AG04450 (cell line): Measurements from ENCODE around the gene BTG3. TPM values are rescaled to one million over a fixed set of nuclear protein-coding genes. Genes with fewer than 3 reads are reported as not detected.

ENCODE experiments used
- CTCF ChIA-PET: fragments of 300-600, 350-600 bp; formaldehyde crosslinking; extraction: SDS; loops from one replicate; lab custom pipeline; 2022; ENCODE audit warnings: antibody characterized with exemption, inconsistent platforms; lab: Charles Lee
- POLR2A ChIA-PET: fragments of 350-600 bp; formaldehyde crosslinking; extraction: SDS; loops from one replicate; lab custom pipeline; 2021; ENCODE audit warnings: antibody characterized with exemption, inconsistent platforms; lab: Yijun Ruan, JAX
- DNase-seq: peaks from one replicate; pipeline ENCODE4 v3.0.0-alpha.2; 2011; ENCODE audit warnings: low read depth, low spot score
- H3K27ac ChIP-seq: one replicate; pipeline ENCODE4 v1.5.1; 2012; ENCODE audit warnings: low read depth, low read length, control low read depth
- H3K27me3 ChIP-seq: one replicate; pipeline ENCODE4 v1.6.0; 2012; ENCODE audit warnings: low read length; ENCODE audit not compliant: control insufficient read depth, insufficient read depth
- H3K4me3 ChIP-seq: 2 replicates; pipeline ENCODE4 v1.5.1; 2011; ENCODE audit warnings: mild to moderate bottlenecking, low read depth, low read length, control low read depth
- H3K9me3 ChIP-seq: 2 replicates; pipeline ENCODE4 v1.5.1; 2012; ENCODE audit warnings: low read length; ENCODE audit not compliant: control insufficient read depth, insufficient read depth
- CTCF ChIP-seq: IDR thresholded peaks from 2 replicates; pipeline ENCODE4 v1.5.1; 2011; ENCODE audit warnings: low read depth, low read length, control low read depth, inconsistent platforms
- polyA plus RNA-seq: library from polyadenylated mRNA; depleted of rRNA; stranded (reverse); fragments of >200 nt; gene quantifications from 2 replicates; pipeline ENCODE4 v1.2.3, GENCODE V29; 2011

BTG3 gene
- polyA plus RNA-seq, 1 experiment, result 59.0 TPM

GRCh38 chr21:17554679-17555465 is 57.8 kb downstream of the BTG3 start:
- H3K4me3 ChIP-seq, result no peak overlapping the region
- ChIA-PET CTCF (interaction anchor here (0.5 to 4.2 kb wide), 12 partner anchors 8 to 654 kb away, joined by 3 to 156 read pairs (median 4); no protein-coding TSS in a partner anchor), POLR2A (no interaction called here)
- H3K27me3 ChIP-seq, result peaks cover 2% of the 10 kb centered on the region
- no peaks in the 10 kb centered on the region for H3K9me3 ChIP-seq
- H3K27ac ChIP-seq, result no peak overlapping the region
- TF ChIP-seq CTCF, result peak; percentile 46
- no peak for DNase-seq

GRCh38 chr21:17554120-17554519 is 58.6 kb downstream of the BTG3 start:
- Histone ChIP-seq H3K27ac (no peak overlapping the region), H3K9me3 (no peaks in the 10 kb centered on the region), H3K4me3 (no peak overlapping the region), H3K27me3 (peaks cover 2% of the 10 kb centered on the region)
- ChIA-PET POLR2A (no interaction called here), CTCF (interaction anchor here (0.6 to 4.2 kb wide), 9 partner anchors 12 to 653 kb away, joined by 3 to 156 read pairs (median 4); no protein-coding TSS in a partner anchor)
- no peak for DNase-seq
- TF ChIP-seq CTCF, result no peak

- Histone ChIP-seq H3K27me3 (no peaks in the 10 kb centered on the region), H3K4me3 (no peak overlapping the region), H3K9me3 (no peaks in the 10 kb centered on the region), H3K27ac (no peak overlapping the region)
- POLR2A ChIA-PET, result no interaction called here
- CTCF ChIA-PET, result interaction anchor here (0.6 to 1.6 kb wide), 6 partner anchors 9 to 926 kb away, joined by 3 to 23 read pairs (median 4); no protein-coding TSS in a partner anchor
- TF ChIP-seq CTCF, result no peak
- no peak for DNase-seq
These were observed 60.3 kb downstream of the BTG3 start for GRCh38 chr21:17552410-17552809.

GRCh38 chr21:17550671-17551308 is 61.9 kb downstream of the BTG3 start:
- no peak for DNase-seq
- Histone ChIP-seq H3K27ac (no peak overlapping the region), H3K27me3 (no peaks in the 10 kb centered on the region), H3K9me3 (no peaks in the 10 kb centered on the region), H3K4me3 (no peak overlapping the region)
- ChIA-PET CTCF (no interaction called here), POLR2A (no interaction called here)
- no peak for TF ChIP-seq CTCF

DNA sequence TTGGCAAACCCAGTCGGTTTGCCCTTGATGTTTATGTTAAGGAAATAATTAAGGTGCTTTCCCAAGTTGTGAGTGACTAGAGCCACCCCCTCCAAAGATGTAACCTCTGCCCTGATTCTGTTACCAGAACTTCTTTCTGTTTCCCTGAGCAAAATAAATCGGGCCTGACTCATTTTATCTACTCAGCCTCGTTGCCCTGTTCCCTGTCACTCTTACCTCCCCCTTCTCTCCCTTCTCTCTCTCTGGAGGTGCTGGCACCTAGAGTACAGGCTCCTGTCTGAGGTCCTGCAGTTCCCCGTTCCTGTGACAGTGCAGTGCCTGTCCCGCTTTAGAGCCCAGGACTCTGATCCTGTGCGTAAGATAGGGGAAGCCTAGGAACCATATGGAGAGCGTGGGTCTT is 64.4 kb downstream of the BTG3 start:
- CTCF ChIA-PET, result interaction anchor here (1.3 to 2.3 kb wide), 2 partner anchors 37 to 161 kb away, joined by 8 read pairs; no protein-coding TSS in a partner anchor

More for the DNA sequence above, 64.4 kb downstream of the BTG3 start:
- Histone ChIP-seq H3K27me3 (no peaks in the 10 kb centered on the region), H3K9me3 (no peaks in the 10 kb centered on the region), H3K27ac (no peak overlapping the region), H3K4me3 (no peak overlapping the region)
- no peak for TF ChIP-seq CTCF
- no peak for DNase-seq
- POLR2A ChIA-PET, result no interaction called here
